IPS-11a (cell line): ENCODE results near the gene MAML3.

Source experiments
- H3K4me3 ChIP-seq: one replicate; pipeline ENCODE4 v1.5.1; 2013; ENCODE audit warnings: low read depth, low read length, control low read depth

Gene MAML3

DNA sequence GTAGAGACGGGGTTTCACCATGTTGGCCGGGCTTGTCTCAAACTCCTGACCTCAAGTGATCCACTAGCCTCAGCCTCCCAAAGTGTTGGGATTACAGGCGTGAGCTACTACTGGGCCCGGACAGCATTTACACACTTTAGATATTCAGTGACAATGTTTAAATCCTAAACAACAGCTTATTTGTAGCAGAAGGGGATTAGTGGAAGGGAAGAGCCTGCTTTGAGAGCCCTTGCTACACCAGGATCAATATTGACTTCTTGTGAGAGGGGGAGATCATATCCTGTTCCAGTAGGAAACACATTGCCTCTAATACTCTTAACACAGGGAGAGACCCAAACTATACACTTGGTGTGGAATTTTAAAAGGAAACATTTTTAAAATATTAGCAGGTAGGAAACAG is 481.3 kb downstream of the MAML3 start:
- H3K4me3 ChIP-seq, result no peak overlapping the region

DNA sequence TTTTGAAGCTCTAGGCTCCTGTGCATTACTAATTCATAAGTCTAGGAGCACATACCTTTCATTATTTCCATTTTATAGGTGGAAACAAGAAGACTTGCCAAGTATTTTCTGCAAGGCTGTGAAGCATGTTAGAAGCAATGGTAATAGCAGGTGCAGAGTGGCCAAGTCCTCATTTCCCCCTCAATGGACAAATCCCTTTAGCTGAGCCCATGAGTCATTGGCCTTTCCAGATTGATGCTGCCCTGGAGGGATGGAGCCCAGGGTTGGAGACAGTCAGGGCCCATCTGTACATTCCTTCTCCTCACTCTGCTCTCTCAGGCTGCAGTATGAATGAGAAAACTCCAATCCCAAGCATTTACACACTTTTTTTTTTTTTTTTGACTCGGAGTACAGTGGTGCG is 481.8 kb downstream of the MAML3 start:
- H3K4me3 ChIP-seq, result no peak overlapping the region

DNA sequence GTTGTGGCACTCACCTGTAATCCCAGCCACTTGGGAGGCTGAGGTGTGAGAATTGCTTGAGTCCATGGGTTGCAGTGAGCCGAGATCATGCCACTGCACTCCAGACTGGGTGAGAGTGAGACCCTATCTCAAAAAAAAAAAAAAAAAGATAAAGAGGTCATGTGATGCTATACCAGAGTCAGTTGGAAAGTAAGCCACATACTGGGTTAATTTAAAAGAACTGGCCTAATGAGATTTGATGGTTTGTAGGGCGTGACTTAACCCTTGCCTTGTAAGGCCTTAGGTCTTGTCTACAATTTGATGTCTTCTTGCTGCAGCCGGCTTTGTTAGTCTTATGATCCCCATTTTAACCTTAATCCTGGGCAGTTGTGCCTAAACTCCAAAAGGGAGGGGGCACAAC is 483.2 kb downstream of the MAML3 start:
- H3K4me3 ChIP-seq, result no peak overlapping the region

DNA sequence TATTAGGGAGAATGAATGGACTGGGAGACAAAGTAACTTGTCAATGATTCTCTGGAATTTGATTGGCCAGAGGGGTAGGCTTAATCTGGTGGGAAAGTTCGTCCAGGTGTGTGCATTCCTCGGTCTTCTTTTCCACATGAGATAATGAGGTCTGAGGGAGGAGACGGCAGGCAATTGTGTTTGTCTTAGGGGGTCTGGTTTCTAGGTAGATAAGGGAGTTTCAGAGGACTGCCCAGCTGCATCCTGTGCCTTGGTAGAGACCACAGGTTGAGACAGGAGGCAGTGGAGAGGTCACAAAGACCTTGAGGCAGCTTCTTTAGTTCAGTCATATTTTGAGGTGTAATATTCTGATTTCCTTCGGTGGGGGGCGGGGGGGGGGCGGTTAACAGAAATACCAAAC is 484.1 kb downstream of the MAML3 start:
- no peak overlapping the region for H3K4me3 ChIP-seq

DNA sequence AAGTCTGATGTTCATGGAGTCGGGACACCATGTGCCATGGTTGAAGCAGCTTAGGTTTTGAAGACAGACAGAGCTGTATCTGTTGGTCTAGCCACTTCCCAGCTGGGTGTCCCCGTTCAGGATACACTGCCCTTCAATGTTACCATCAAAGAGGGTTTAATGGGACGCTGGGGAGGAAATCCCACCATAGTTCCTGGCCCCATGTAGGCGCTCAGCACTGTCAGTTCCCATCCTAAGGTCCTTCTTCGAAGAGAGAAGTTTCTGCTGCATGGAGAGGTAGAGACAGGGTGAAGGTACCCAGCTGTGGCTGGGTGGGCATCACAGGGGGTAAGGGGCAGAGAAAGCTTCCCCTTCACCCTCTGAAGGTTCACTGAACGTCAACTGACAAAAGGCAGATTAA is 484.6 kb downstream of the MAML3 start:
- no peak overlapping the region for H3K4me3 ChIP-seq

DNA sequence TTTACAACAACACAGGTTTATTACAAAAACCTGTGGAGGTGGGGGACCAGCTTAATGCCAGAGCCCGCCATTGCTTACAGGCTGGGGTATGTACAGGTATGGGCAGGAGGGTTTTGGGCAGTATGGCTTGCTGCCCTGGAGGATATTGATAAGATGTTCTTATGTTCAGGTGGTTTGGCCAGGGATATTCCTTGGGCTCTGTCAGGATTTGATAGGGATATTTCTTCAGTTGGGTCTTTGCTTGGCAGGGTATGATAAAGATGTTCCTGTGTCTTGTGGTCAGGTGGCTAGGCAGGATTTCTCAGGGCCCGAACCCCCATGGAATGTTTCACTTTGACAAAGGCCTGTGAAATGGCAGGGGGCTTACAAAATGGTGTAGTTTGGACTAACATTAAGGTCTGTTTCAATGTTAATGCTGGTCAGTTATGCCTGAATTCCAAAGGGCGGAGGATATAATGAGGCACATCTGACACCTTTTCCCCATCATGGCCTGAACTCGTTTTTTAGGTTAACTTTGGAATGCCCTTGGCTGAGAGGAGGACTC is 485.3 kb downstream of the MAML3 start:
- no peak overlapping the region for H3K4me3 ChIP-seq

DNA sequence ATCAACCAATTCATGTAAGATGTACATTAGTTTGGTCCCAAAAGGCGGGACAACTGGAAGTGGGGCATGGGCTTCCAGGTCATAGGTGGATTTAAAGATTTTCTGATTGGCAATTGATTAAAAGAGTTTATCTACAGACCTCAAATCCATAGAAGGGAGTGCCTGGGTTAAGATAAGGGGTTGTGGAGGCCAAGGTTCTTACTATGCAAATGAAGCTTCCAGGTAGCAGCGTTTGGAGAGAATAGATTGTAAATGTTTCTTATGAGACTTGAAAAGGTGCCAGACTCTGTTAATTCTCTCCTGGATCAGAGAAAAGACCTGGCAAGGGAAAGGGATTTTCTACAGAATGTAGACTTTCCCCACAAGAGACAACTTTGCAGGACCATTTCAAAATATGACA is 485.9 kb downstream of the MAML3 start:
- H3K4me3 ChIP-seq, result no peak overlapping the region
